T-helper 1 cell treated with Interleukin-12 subunit alpha and Interleukin-12 subunit beta and Interleukin-4 antibody, amounts not matched to agents 30 μg/mL and 1 μg/mL, for 36 hours (primary cell): ENCODE data around the gene NTNG1.

Source experiments
- H3K27ac Mint-ChIP-seq: one replicate; pipeline ENCODE4 v1.8.0; 2021; ENCODE audit warnings: mild to moderate bottlenecking, mixed read lengths
- H3K27me3 Mint-ChIP-seq: one replicate; pipeline ENCODE4 v1.8.0; 2021; ENCODE audit warnings: low read depth, mixed read lengths
- H3K36me3 Mint-ChIP-seq: one replicate; pipeline ENCODE4 v1.8.0; 2021; ENCODE audit warnings: low read depth, mixed read lengths
- H3K4me1 Mint-ChIP-seq: one replicate; pipeline ENCODE4 v1.8.0; 2021; ENCODE audit warnings: low read depth, mixed read lengths
- H3K4me3 Mint-ChIP-seq: one replicate; pipeline ENCODE4 v1.8.0; 2021; ENCODE audit warnings: mild to moderate bottlenecking, moderate library complexity, mixed read lengths
- H3K9me3 Mint-ChIP-seq: one replicate; pipeline ENCODE4 v1.8.0; 2021; ENCODE audit warnings: mixed read lengths

NTNG1 gene

DNA sequence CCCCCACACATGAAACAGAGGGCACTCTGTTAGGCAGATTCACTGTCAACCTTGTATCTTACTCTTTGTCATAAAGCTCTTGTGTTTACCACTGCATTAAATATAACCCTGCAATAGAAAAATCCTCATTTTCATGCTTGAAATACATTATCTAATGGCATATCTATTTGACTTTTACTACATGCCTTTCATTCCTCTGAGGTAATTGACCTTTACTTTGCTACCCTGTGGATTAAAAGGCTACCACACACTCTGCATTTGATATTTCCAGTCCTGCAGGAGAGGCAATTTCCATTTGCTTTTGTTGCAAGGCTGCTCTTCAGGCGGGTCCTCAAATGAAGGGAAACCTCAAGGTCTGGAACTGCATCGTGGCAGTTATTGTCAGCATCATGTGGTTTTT is 238.0 kb downstream of the NTNG1 start:
- Mint-ChIP-seq H3K9me3 (no peaks in the 10 kb centered on the region), H3K27ac (no peak overlapping the region), H3K4me1 (no peaks in the 10 kb centered on the region), H3K27me3 (no peaks in the 10 kb centered on the region), H3K36me3 (no peaks in the 10 kb centered on the region), H3K4me3 (no peak overlapping the region)

- H3K4me1 Mint-ChIP-seq: no peaks in the 10 kb centered on the region
- H3K36me3 Mint-ChIP-seq: no peaks in the 10 kb centered on the region
- no peaks in the 10 kb centered on the region for H3K9me3 Mint-ChIP-seq
- no peak overlapping the region for H3K27ac Mint-ChIP-seq
- no peaks in the 10 kb centered on the region for H3K27me3 Mint-ChIP-seq
- H3K4me3 Mint-ChIP-seq: no peak overlapping the region
These were observed 239.0 kb downstream of the NTNG1 start for GRCh38 chr1:107379826-107380225.

GRCh38 chr1:107389410-107390396 is 248.9 kb downstream of the NTNG1 start:
- no peak overlapping the region for H3K27ac Mint-ChIP-seq
- no peaks in the 10 kb centered on the region for H3K27me3 Mint-ChIP-seq
- no peaks in the 10 kb centered on the region for H3K4me1 Mint-ChIP-seq
- no peak overlapping the region for H3K4me3 Mint-ChIP-seq
- no peaks in the 10 kb centered on the region for H3K9me3 Mint-ChIP-seq
- no peaks in the 10 kb centered on the region for H3K36me3 Mint-ChIP-seq

DNA sequence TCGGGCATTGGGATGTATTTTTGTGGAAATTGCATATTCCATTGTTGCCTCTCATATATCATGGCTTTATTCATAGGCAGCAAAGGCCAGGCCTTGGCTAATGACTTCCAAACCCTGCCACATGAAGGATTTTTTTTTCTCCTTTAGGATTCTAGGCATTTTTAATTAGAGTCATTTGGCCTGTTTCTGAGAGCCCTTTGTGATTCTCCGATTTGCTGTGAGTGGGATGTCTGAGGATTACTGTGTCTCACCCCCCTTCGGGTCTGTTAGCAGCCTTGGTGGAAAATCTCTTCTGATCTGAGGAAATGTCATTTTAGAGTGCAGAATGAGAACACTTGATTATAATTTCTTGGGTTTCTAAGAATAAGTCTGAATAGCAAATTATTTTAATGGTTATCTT is 253.5 kb downstream of the NTNG1 start:
- Mint-ChIP-seq H3K4me3 (no peak overlapping the region), H3K27ac (no peak overlapping the region), H3K36me3 (no peaks in the 10 kb centered on the region), H3K4me1 (no peaks in the 10 kb centered on the region), H3K27me3 (no peaks in the 10 kb centered on the region), H3K9me3 (no peaks in the 10 kb centered on the region)

DNA sequence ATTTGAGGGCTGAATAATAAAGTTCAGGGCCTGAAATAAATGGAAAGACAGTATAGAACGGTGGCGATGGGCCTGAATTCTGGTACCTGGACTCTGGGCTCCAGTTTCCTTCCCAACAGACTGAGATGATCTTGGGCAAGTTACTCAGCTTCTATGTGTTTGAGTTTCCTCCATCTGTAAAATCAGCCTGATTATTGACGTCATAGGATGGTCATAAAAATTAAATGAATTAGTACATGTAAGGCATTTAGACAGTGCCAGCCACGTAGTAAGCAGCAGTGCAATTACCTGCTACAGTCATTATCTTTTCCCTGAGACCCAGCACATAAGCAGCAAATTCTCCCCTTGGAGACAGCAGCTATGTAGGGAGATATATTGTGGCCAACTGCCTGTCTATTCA is 260.9 kb downstream of the NTNG1 start:
- H3K36me3 Mint-ChIP-seq: no peaks in the 10 kb centered on the region
- no peak overlapping the region for H3K4me3 Mint-ChIP-seq
- no peak overlapping the region for H3K27ac Mint-ChIP-seq
- H3K4me1 Mint-ChIP-seq: no peaks in the 10 kb centered on the region
- no peaks in the 10 kb centered on the region for H3K9me3 Mint-ChIP-seq
- H3K27me3 Mint-ChIP-seq: no peaks in the 10 kb centered on the region

DNA sequence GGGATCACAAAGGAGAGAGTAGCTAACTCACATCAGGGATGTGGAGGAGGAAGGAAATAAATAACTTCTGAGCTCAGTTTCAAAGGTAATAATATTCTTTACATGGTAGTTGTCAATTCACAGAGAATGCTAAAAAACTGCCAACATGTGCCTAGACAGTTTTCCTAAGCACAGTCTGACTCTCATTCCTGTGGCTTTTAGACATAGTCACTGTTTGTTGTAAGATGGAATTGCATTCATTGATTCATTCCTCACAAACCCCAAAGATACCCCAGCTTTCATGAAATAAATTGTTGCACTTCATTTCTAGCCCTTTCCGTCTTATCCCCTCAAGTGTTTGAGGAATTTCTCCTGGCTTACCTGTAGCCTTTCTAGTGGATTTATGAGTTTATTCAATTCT is 263.9 kb downstream of the NTNG1 start:
- H3K27ac Mint-ChIP-seq: no peak overlapping the region
- no peaks in the 10 kb centered on the region for H3K36me3 Mint-ChIP-seq
- H3K9me3 Mint-ChIP-seq: no peaks in the 10 kb centered on the region
- H3K4me1 Mint-ChIP-seq: no peaks in the 10 kb centered on the region
- H3K4me3 Mint-ChIP-seq: no peak overlapping the region
- H3K27me3 Mint-ChIP-seq: no peaks in the 10 kb centered on the region

GRCh38 chr1:107405236-107405635 is 264.4 kb downstream of the NTNG1 start:
- Mint-ChIP-seq H3K4me1 (no peaks in the 10 kb centered on the region), H3K27ac (no peak overlapping the region), H3K9me3 (no peaks in the 10 kb centered on the region), H3K4me3 (no peak overlapping the region), H3K27me3 (no peaks in the 10 kb centered on the region), H3K36me3 (no peaks in the 10 kb centered on the region)

- Mint-ChIP-seq H3K27ac (no peak overlapping the region), H3K4me1 (no peaks in the 10 kb centered on the region), H3K4me3 (no peak overlapping the region), H3K36me3 (no peaks in the 10 kb centered on the region), H3K9me3 (no peaks in the 10 kb centered on the region), H3K27me3 (no peaks in the 10 kb centered on the region)
These were observed 266.2 kb downstream of the NTNG1 start for GRCh38 chr1:107407011-107407410.

- Mint-ChIP-seq H3K4me1 (no peaks in the 10 kb centered on the region), H3K9me3 (no peaks in the 10 kb centered on the region), H3K36me3 (no peaks in the 10 kb centered on the region)
These were observed 272.7 kb downstream of the NTNG1 start for GRCh38 chr1:107413546-107413945.

GRCh38 chr1:107413951-107414350 is 273.1 kb downstream of the NTNG1 start:
- H3K4me3 Mint-ChIP-seq: no peak overlapping the region
- H3K4me1 Mint-ChIP-seq: no peaks in the 10 kb centered on the region
- no peaks in the 10 kb centered on the region for H3K27me3 Mint-ChIP-seq
- no peaks in the 10 kb centered on the region for H3K36me3 Mint-ChIP-seq
- no peak overlapping the region for H3K27ac Mint-ChIP-seq
- no peaks in the 10 kb centered on the region for H3K9me3 Mint-ChIP-seq

More at GRCh38 chr1:107413546-107413945, 272.7 kb downstream of the NTNG1 start:
- H3K4me3 Mint-ChIP-seq: no peak overlapping the region
- H3K27me3 Mint-ChIP-seq: no peaks in the 10 kb centered on the region
- H3K27ac Mint-ChIP-seq: no peak overlapping the region

DNA sequence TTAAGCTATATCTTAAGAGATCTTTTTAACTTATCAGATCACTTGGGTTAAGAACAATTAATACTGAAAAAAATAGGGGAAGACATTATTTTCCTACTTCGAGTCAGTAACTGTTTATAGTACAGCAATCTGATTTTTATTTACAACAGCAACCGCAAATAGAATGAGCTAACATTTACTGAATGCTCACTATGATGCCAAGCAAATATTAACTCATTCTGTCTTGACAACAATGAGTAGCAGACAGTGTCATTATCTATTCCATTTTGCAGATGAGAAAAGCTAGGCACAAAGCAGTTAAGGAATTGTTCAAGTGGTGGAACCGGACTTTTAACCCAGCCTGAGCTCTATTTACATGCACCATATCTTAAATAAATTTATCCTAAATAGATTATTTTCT is 273.7 kb downstream of the NTNG1 start:
- Mint-ChIP-seq H3K4me1 (no peaks in the 10 kb centered on the region), H3K9me3 (no peaks in the 10 kb centered on the region), H3K36me3 (no peaks in the 10 kb centered on the region), H3K27ac (no peak overlapping the region), H3K27me3 (no peaks in the 10 kb centered on the region), H3K4me3 (no peak overlapping the region)

DNA sequence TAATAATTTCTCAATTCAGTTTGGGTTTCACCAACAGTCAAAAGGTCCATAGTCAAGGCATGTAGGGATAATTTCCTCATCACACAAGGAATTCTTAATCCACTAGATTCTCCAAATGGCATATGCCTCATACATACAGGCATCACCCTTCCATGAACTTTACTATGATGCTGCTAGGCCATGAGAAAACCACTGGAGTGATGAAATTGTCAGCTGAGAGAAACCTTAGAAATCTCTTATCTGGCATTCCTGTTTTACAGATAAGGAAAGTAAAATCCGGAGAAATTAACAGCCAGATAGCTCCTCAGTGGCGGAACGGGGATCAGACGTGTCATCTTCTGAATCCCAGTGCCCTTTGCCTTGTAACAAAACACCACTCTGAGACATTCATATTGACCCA is 274.4 kb downstream of the NTNG1 start:
- Mint-ChIP-seq H3K27me3 (no peaks in the 10 kb centered on the region), H3K9me3 (no peaks in the 10 kb centered on the region), H3K4me1 (no peaks in the 10 kb centered on the region), H3K4me3 (no peak overlapping the region), H3K36me3 (no peaks in the 10 kb centered on the region), H3K27ac (no peak overlapping the region)

DNA sequence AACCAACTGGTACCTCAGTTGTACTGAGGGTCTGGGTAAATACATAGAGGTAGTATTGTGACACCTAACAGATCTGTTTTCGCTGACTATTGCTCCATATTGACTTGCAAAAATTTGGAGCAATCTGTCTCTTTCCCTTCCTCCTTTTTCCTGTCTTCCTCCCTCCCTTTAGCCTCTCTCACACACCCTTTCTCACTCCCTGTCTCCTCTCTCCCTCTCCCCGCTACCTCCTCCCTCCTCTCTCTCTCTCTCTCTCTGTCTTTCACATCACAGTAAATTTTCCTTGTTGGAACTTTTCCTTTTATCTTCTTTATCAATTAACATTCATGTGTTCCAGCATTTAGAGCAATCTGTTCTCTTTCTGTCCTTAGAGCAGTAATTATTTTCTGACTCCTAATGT is 278.2 kb downstream of the NTNG1 start:
- H3K4me3 Mint-ChIP-seq: no peak overlapping the region
- H3K27me3 Mint-ChIP-seq: no peaks in the 10 kb centered on the region
- no peaks in the 10 kb centered on the region for H3K9me3 Mint-ChIP-seq
- no peak overlapping the region for H3K27ac Mint-ChIP-seq
- no peaks in the 10 kb centered on the region for H3K36me3 Mint-ChIP-seq
- no peaks in the 10 kb centered on the region for H3K4me1 Mint-ChIP-seq

- H3K36me3 Mint-ChIP-seq: no peaks in the 10 kb centered on the region
- no peaks in the 10 kb centered on the region for H3K4me1 Mint-ChIP-seq
- no peak overlapping the region for H3K27ac Mint-ChIP-seq
- H3K27me3 Mint-ChIP-seq: no peaks in the 10 kb centered on the region
- no peaks in the 10 kb centered on the region for H3K9me3 Mint-ChIP-seq
- H3K4me3 Mint-ChIP-seq: no peak overlapping the region
These were observed 282.1 kb downstream of the NTNG1 start for GRCh38 chr1:107422901-107423300.

DNA sequence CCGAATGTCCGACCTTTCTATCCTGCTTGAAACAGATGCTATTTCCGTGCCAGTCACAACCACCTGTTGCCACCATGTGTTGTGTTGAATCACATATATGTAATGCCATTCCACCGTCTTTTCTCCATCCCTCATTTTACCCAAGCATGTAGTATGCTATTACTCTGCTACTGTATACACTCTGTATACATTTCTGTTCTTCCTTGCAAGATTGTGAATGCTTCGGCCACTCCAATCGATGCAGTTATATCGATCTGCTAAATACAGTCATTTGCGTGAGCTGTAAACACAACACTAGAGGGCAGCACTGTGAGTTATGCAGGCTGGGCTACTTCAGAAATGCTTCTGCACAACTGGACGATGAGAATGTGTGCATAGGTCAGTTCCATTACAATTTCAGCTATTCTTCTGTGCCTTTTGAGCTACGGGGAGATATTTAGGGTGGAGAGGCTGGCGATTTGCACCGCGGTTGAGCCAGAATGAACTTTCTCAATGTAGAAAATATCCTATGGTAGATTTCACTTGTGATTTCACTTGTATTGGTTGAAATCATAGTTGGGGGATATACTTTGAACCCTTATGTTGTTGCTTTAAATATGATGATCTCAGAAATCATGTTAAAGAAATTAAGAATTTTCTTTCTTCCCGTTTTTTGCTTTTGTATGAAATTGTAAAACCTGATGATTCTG is 289.8 kb downstream of the NTNG1 start:
- Mint-ChIP-seq H3K27me3 (no peaks in the 10 kb centered on the region), H3K36me3 (no peaks in the 10 kb centered on the region), H3K9me3 (no peaks in the 10 kb centered on the region), H3K27ac (no peak overlapping the region), H3K4me1 (peaks cover 1% of the 10 kb centered on the region), H3K4me3 (no peak overlapping the region)
